ENCODE data around the gene MARF1.

DNA sequence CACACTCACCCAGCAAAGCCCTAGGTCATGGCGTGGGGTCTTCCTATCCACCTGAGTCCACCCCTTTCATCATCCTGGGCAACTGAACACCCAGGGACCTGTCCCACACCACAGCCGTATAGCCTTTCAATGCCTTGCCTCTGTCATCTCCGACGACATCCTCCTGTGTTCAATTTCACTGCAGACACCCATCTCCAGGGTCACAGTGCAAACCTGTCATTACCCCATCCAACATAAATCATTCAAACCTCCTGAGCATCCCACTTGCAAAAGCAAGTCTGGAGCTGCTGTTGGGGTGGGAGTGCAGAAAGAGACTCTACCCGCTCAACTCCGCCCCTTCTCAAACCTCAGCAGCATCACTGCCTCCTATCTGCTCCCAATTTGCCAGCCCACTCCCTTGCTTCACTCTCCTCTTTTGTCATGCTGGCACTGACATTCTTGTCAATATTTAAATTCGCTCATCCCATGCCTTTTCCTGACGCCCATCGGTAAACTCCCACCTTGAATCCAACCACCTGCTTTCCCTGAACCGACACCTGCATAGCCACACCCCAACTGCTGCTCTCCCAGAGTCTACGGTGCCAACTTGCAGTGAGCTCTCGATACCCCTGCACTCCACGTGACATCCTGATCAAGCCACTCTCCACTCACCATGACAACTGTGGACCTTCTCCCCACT is 37.0 kb downstream of the MARF1 start:
- TF ChIP-seq, protein P1, sequence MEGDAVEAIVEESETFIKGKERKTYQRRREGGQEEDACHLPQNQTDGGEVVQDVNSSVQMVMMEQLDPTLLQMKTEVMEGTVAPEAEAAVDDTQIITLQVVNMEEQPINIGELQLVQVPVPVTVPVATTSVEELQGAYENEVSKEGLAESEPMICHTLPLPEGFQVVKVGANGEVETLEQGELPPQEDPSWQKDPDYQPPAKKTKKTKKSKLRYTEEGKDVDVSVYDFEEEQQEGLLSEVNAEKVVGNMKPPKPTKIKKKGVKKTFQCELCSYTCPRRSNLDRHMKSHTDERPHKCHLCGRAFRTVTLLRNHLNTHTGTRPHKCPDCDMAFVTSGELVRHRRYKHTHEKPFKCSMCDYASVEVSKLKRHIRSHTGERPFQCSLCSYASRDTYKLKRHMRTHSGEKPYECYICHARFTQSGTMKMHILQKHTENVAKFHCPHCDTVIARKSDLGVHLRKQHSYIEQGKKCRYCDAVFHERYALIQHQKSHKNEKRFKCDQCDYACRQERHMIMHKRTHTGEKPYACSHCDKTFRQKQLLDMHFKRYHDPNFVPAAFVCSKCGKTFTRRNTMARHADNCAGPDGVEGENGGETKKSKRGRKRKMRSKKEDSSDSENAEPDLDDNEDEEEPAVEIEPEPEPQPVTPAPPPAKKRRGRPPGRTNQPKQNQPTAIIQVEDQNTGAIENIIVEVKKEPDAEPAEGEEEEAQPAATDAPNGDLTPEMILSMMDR (IDR thresholded peaks at IDR 0.05), result no peak
- TF ChIP-seq EZH2phosphoT487 (IDR thresholded peaks at IDR 0.05), result no peak

Measured in neural progenitor cell (in vitro differentiated cells).